ENCODE data around the gene SPECC1.

- TF ChIP-seq CTCF (IDR thresholded peaks at IDR 0.05; ENCODE audit: insufficient read depth, low read length): no peak
- no peak; the same call in 1 of the 2 replicates for TF ChIP-seq POLR2AphosphoS5 (IDR thresholded peaks at IDR 0.05; ENCODE audit: low read depth)
- TF ChIP-seq SPI1 (IDR thresholded peaks at IDR 0.05; ENCODE audit: borderline replicate concordance, low read depth): peak; percentile 87
Measured at GRCh38 chr17:19978209-19978802, 30.9 kb upstream of the SPECC1 start.

Measured in HL-60 (cell line).